ENCODE results near the gene CYP11A1. TPM values are rescaled to one million over a fixed set of nuclear protein-coding genes. Genes with fewer than 3 reads are reported as not detected.

Gene CYP11A1
- total RNA-seq, 1 donor from 2014 or later, result 1.1 TPM

GRCh38 chr15:74311734-74312444 is 55.6 kb downstream of the CYP11A1 start:
- H3K27ac ChIP-seq, result no peak overlapping the region
- H3K4me1 ChIP-seq, result peaks cover 2% of the 10 kb centered on the region
- H3K36me3 ChIP-seq, result no peaks in the 10 kb centered on the region
- DNase-seq (no peak), ATAC-seq (no peak)
- no peaks in the 10 kb centered on the region for H3K9me3 ChIP-seq
- peaks cover 21% of the 10 kb centered on the region for H3K27me3 ChIP-seq
- no peak overlapping the region for H3K4me3 ChIP-seq
- intact Hi-C loops (cut with DNase I), result loop anchor here (5.0 kb wide), 1 partner anchor 190 kb away; no protein-coding TSS in a partner anchor
- TF ChIP-seq CTCF (IDR thresholded peaks at IDR 0.05), result peak; percentile 26

- no peak for DNase-seq
- intact Hi-C loops (cut with DNase I), result no loop called here
- H3K36me3 ChIP-seq, result no peaks in the 10 kb centered on the region
- no peak overlapping the region for H3K4me3 ChIP-seq
- no peaks in the 10 kb centered on the region for H3K4me1 ChIP-seq
- H3K27ac ChIP-seq, result no peak overlapping the region
- peak; percentile 62 for ATAC-seq
- H3K27me3 ChIP-seq, result peaks cover 53% of the 10 kb centered on the region
- TF ChIP-seq CTCF (IDR thresholded peaks at IDR 0.05), result peak; percentile 61
- no peaks in the 10 kb centered on the region for H3K9me3 ChIP-seq
These were observed 59.3 kb downstream of the CYP11A1 start for GRCh38 chr15:74307827-74308811.

GRCh38 chr15:74306781-74307217 is 60.6 kb downstream of the CYP11A1 start:
- H3K27me3 ChIP-seq, result peaks cover 53% of the 10 kb centered on the region
- no peaks in the 10 kb centered on the region for H3K9me3 ChIP-seq
- H3K36me3 ChIP-seq, result no peaks in the 10 kb centered on the region
- no peak for TF ChIP-seq CTCF (IDR thresholded peaks at IDR 0.05)
- H3K4me3 ChIP-seq, result no peak overlapping the region
- intact Hi-C loops (cut with DNase I), result no loop called here
- H3K27ac ChIP-seq, result no peak overlapping the region
- no peaks in the 10 kb centered on the region for H3K4me1 ChIP-seq
- DNase-seq (no peak), ATAC-seq (no peak)

- Histone ChIP-seq H3K4me1 (no peaks in the 10 kb centered on the region), H3K27ac (no peak overlapping the region), H3K36me3 (no peaks in the 10 kb centered on the region), H3K4me3 (no peak overlapping the region), H3K9me3 (no peaks in the 10 kb centered on the region), H3K27me3 (peaks cover 53% of the 10 kb centered on the region)
- TF ChIP-seq CTCF (IDR thresholded peaks at IDR 0.05), result no peak
- intact Hi-C loops (cut with DNase I), result no loop called here
- ATAC-seq (no peak), DNase-seq (no peak)
These were observed 61.8 kb downstream of the CYP11A1 start for GRCh38 chr15:74305687-74306086.

GRCh38 chr15:74304431-74304830 is 63.0 kb downstream of the CYP11A1 start:
- intact Hi-C loops (cut with DNase I), result loop anchor here (5.0 kb wide), 1 partner anchor 177 kb away; no protein-coding TSS in a partner anchor
- Histone ChIP-seq H3K9me3 (no peaks in the 10 kb centered on the region), H3K4me3 (no peak overlapping the region), H3K36me3 (no peaks in the 10 kb centered on the region), H3K27me3 (peaks cover 61% of the 10 kb centered on the region), H3K4me1 (no peaks in the 10 kb centered on the region), H3K27ac (no peak overlapping the region)
- DNase-seq (no peak), ATAC-seq (no peak)
- no peak for TF ChIP-seq CTCF (IDR thresholded peaks at IDR 0.05)

All from upper lobe of right lung (tissue), 1 donor.